Endothelial cell of umbilical vein (primary cell): ENCODE measurements around the gene ELK1. TPM values are rescaled to one million over a fixed set of nuclear protein-coding genes. Genes with fewer than 3 reads are reported as not detected.

ENCODE experiments used
- BruUV-seq: library from RNA; stranded (reverse); fragments of 400-500 nt; replicated peaks from 2 replicates; lab custom pipeline; 2021; lab: Mats Ljungman, UMichigan
- CTCF ChIA-PET: fragments of 300-600, 350-600 bp; sonication (Branson Sonifier 250); formaldehyde crosslinking; loops from one replicate; lab custom pipeline; 2021; ENCODE audit warnings: antibody characterized with exemption, inconsistent platforms; lab: Charles Lee
- POLR2A ChIA-PET: fragments of 300-600, 350-600 bp; sonication (Branson Sonifier 250); formaldehyde crosslinking; loops from one replicate; lab custom pipeline; 2021; ENCODE audit warnings: antibody characterized with exemption, inconsistent platforms; lab: Charles Lee
- DNase-seq: peaks from one replicate; pipeline ENCODE4 v3.0.0-alpha.2; 2011; ENCODE audit warnings: low read depth, low spot score
- FAIRE-seq: peaks from 2 replicates; lab custom pipeline; 2011; peaks lifted over from hg19 to GRCh38; lab: Jason Lieb, UNC
- H2AFZ ChIP-seq: 2 replicates; pipeline ENCODE4 v1.6.0; 2012; ENCODE audit warnings: low read depth, low read length, control low read depth, inconsistent platforms
- H3K27ac ChIP-seq: 2 replicates; pipeline ENCODE4 v1.5.1; 2011; ENCODE audit warnings: low read depth, mild to moderate bottlenecking, control low read depth, low read length, moderate library complexity; ENCODE audit not compliant: insufficient read depth
- H3K27me3 ChIP-seq, 2 experiments: 2 replicates each; pipeline versions ENCODE4 v1.6.0 to v1.6.1; 2011; ENCODE audit warnings: low read length in 2 of 2, mixed read lengths in 1 of 2; ENCODE audit not compliant: control insufficient read depth in 2 of 2, insufficient read depth in 2 of 2
- H3K36me3 ChIP-seq, 2 experiments: 2 replicates in 1 of 2; 3 replicates in 1 of 2; pipeline ENCODE4 v1.5.1; 2011; ENCODE audit warnings: low read length in 2 of 2, mild to moderate bottlenecking in 1 of 2, moderate library complexity in 1 of 2; ENCODE audit not compliant: control insufficient read depth in 2 of 2, insufficient read depth in 2 of 2; ENCODE audit errors: extremely low read depth in 1 of 2
- H3K4me1 ChIP-seq: 3 replicates; pipeline ENCODE4 v1.5.1; 2011; ENCODE audit warnings: mild to moderate bottlenecking, low read length; ENCODE audit not compliant: control insufficient read depth, insufficient read depth; ENCODE audit errors: extremely low read depth
- H3K4me2 ChIP-seq: 2 replicates; pipeline ENCODE4 v1.6.1; 2011; ENCODE audit warnings: low read length, control low read depth, mixed read lengths; ENCODE audit not compliant: insufficient read depth
- H3K4me3 ChIP-seq, 3 experiments: fragments of 200-600 bp in 1 of 3; sonication (generic), shearing (Covaris generic) in 1 of 3; replicated peaks in 1 of 3; 2 replicates each; pipeline ENCODE4 v1.5.1; 2011 to 2016; ENCODE audit warnings: control low read depth in 3 of 3, low read length in 3 of 3, mild to moderate bottlenecking in 2 of 3, inconsistent platforms in 1 of 3, low read depth in 1 of 3, moderate library complexity in 1 of 3; ENCODE audit not compliant: insufficient read depth in 1 of 3
- H3K79me2 ChIP-seq: 2 replicates; pipeline ENCODE4 v1.6.0; 2012; ENCODE audit warnings: low read length, inconsistent platforms; ENCODE audit not compliant: control insufficient read depth, insufficient read depth
- H3K9ac ChIP-seq: replicated peaks from 2 replicates; pipeline ENCODE3; 2011; ENCODE audit warnings: low read length, control low read depth; ENCODE audit not compliant: insufficient read depth; ENCODE audit errors: extremely low read depth
- H3K9me1 ChIP-seq: replicated peaks from 3 replicates; pipeline ENCODE4 v1.6.0; 2011; ENCODE audit warnings: mild to moderate bottlenecking, low read length; ENCODE audit not compliant: control insufficient read depth, insufficient read depth; ENCODE audit errors: extremely low read depth
- H3K9me3 ChIP-seq: replicated peaks from 2 replicates; pipeline ENCODE4 v1.5.1; 2012; ENCODE audit warnings: low read length, inconsistent platforms; ENCODE audit not compliant: control insufficient read depth, insufficient read depth
- H4K20me1 ChIP-seq: replicated peaks from 2 replicates; pipeline ENCODE3; 2011; ENCODE audit warnings: mild to moderate bottlenecking, low read length; ENCODE audit not compliant: control insufficient read depth, insufficient read depth; ENCODE audit errors: extremely low read depth
- CTCF ChIP-seq, 2 donors: IDR thresholded peaks; 1 replicate in 1 of 2; 2 replicates in 1 of 2; pipeline ENCODE4 v1.5.1; 2011; ENCODE audit warnings: low read length in 2 of 2, mild to moderate bottlenecking in 2 of 2, moderate library complexity in 2 of 2, control low read depth in 1 of 2, inconsistent platforms in 1 of 2, low read depth in 1 of 2; ENCODE audit not compliant: insufficient read depth in 1 of 2; ENCODE audit errors: extremely low read depth in 1 of 2
- EZH2 ChIP-seq: IDR thresholded peaks from 2 replicates; pipeline ENCODE4 v1.6.1; 2012; ENCODE audit warnings: borderline replicate concordance, low read depth, mild to moderate bottlenecking, moderate library complexity, low read length, inconsistent platforms; ENCODE audit not compliant: severe bottlenecking
- FOS ChIP-seq: IDR thresholded peaks from 2 replicates; pipeline ENCODE4 v1.6.1; 2011; ENCODE audit warnings: mild to moderate bottlenecking, low read length, moderate library complexity, borderline replicate concordance; ENCODE audit not compliant: insufficient read depth
- GATA2 ChIP-seq: IDR thresholded peaks from 2 replicates; pipeline ENCODE4 v1.7.0; 2011; ENCODE audit warnings: low read depth, mild to moderate bottlenecking, moderate library complexity, mixed read lengths, low read length; ENCODE audit not compliant: insufficient read length, insufficient read depth
- JUN ChIP-seq: IDR thresholded peaks from 2 replicates; pipeline ENCODE4 v1.6.1; 2011; ENCODE audit warnings: borderline replicate concordance, low read depth; ENCODE audit not compliant: insufficient read length, insufficient read depth
- MAX ChIP-seq: IDR thresholded peaks from 2 replicates; pipeline ENCODE4 v1.6.1; 2011; ENCODE audit not compliant: insufficient read depth, insufficient read length
- MYC ChIP-seq: IDR thresholded peaks from one replicate; pipeline ENCODE4 v1.6.1; 2011; ENCODE audit warnings: mild to moderate bottlenecking, low read depth, low read length
- POLR2A ChIP-seq: IDR thresholded peaks from 2 replicates; pipeline ENCODE4 v1.6.1; 2012; ENCODE audit warnings: low read depth, mild to moderate bottlenecking, control low read depth, low read length
- POLR2AphosphoS5 ChIP-seq: IDR thresholded peaks from 2 replicates; pipeline ENCODE4 v1.6.1; 2012; ENCODE audit warnings: low read depth, mild to moderate bottlenecking, control low read depth, low read length, moderate library complexity; ENCODE audit not compliant: insufficient read depth
- dilution Hi-C: fragments of 300-500 bp; cut with MboI; formaldehyde crosslinking; loops from one replicate; pipeline ENCODE4 v1.15.0; 2019; ENCODE audit warnings: low sequenced_read_pairs; ENCODE audit not compliant: extremely low pct_ligation_motif_present
- intact Hi-C: fragments of 100-400 bp; cut with micrococcal nuclease; formaldehyde crosslinking; loops from one replicate; pipeline ENCODE4 v1.10.0; 2022
- polyA plus RNA-seq, 4 experiments: library from polyadenylated mRNA; depleted of rRNA in 3 of 4; stranded (reverse) in 3 of 4; unstranded in 1 of 4; fragments of >200 nt; gene quantifications; 2 replicates each; pipeline versions ENCODE4 v1.2.1 to v1.2.3, GENCODE V29; 2011 to 2012; ENCODE audit warnings: missing spikeins in 1 of 4
- total RNA-seq: library from RNA; stranded (reverse); gene quantifications from 2 replicates; pipeline ENCODE4 v1.2.3, GENCODE V29; 2021

The ELK1 gene
- total and polyA plus RNA-seq, 2 donors (not counting 3 experiments of a cell fraction or from before 2014, with no cell fraction given), result 18.3 to 28.7 TPM

GRCh38 chrX:47613082-47613481 is 37.3 kb downstream of the ELK1 start:
- Histone ChIP-seq H3K27me3 (peaks cover 0 to 2% of the 10 kb centered on the region in 2 experiments), H3K4me1 (no peaks in the 10 kb centered on the region), H3K4me2 (no peak overlapping the region), H2AFZ (no peak overlapping the region), H3K9ac (no peak overlapping the region), H3K9me1 (no peaks in the 10 kb centered on the region), H4K20me1 (no peaks in the 10 kb centered on the region), H3K79me2 (no peaks in the 10 kb centered on the region), H3K9me3 (no peaks in the 10 kb centered on the region), H3K27ac (no peak overlapping the region), H3K36me3 (no peaks in the 10 kb centered on the region), H3K4me3 (no peak overlapping the region)
- ChIA-PET POLR2A (no interaction called here), CTCF (no interaction called here)
- intact Hi-C loops, result no loop called here
- BruUV-seq, result no TSS peak
- DNase-seq (no peak), FAIRE-seq (no peak)
- dilution Hi-C loops, result no loop called here
- TF ChIP-seq CTCF (IDR thresholded peaks at IDR 0.05; ENCODE audit: extremely low read depth in 1 of 2, insufficient read depth in 1 of 2, low read depth in 1 of 2, low read length in 2 of 2) (no peak), MAX (no peak), GATA2 (no peak)

- no peak overlapping the region for H3K9ac ChIP-seq
- dilution Hi-C loops, result no loop called here
- TF ChIP-seq FOS (no peak), JUN (no peak), POLR2A (no peak), GATA2 (no peak), MYC (no peak), POLR2AphosphoS5 (no peak), EZH2 (no peak), CTCF (IDR thresholded peaks at IDR 0.05; ENCODE audit: extremely low read depth in 1 of 2, insufficient read depth in 1 of 2, low read depth in 1 of 2, low read length in 2 of 2) (no peak)
- H3K27me3 ChIP-seq, result peaks cover 0 to under 1% of the 10 kb centered on the region in 2 experiments
- H3K36me3 ChIP-seq, result no peaks in the 10 kb centered on the region
- no TSS peak for BruUV-seq
- no peak overlapping the region for H3K4me3 ChIP-seq
- no peaks in the 10 kb centered on the region for H3K9me1 ChIP-seq
- no peak overlapping the region for H2AFZ ChIP-seq
- ChIA-PET POLR2A (no interaction called here), CTCF (no interaction called here)
- H3K9me3 ChIP-seq, result no peaks in the 10 kb centered on the region
- no peak for DNase-seq
- H4K20me1 ChIP-seq, result no peaks in the 10 kb centered on the region
- H3K79me2 ChIP-seq, result no peaks in the 10 kb centered on the region
- H3K27ac ChIP-seq, result no peak overlapping the region
- intact Hi-C loops, result no loop called here
- no peak for FAIRE-seq
- no peaks in the 10 kb centered on the region for H3K4me1 ChIP-seq
- no peak overlapping the region for H3K4me2 ChIP-seq
Measured at GRCh38 chrX:47612418-47612817, 37.9 kb downstream of the ELK1 start.
